COLO668 (cell line): ENCODE measurements around the gene PXYLP1.

ENCODE experiments used
- DNase-seq: peaks from one replicate; lab custom pipeline; 2025; ENCODE audit not compliant: unreplicated experiment; lab: John Stamatoyannopoulos, UW

PXYLP1 gene

GRCh38 chr3:141320399-141321108 lies 88.9 kb downstream of the PXYLP1 start:
- no peak for DNase-seq

- DNase-seq: no peak
These were observed 89.5 kb downstream of the PXYLP1 start for GRCh38 chr3:141321109-141321497.

GRCh38 chr3:141323936-141324704 lies 92.5 kb downstream of the PXYLP1 start:
- DNase-seq: no peak

GRCh38 chr3:141326123-141326522 lies 94.5 kb downstream of the PXYLP1 start:
- DNase-seq: no peak

GRCh38 chr3:141326626-141327025 lies 95.0 kb downstream of the PXYLP1 start:
- DNase-seq: no peak

- no peak for DNase-seq
These were observed 96.9 kb downstream of the PXYLP1 start for GRCh38 chr3:141328286-141329166.

GRCh38 chr3:141330235-141330634 lies 98.6 kb downstream of the PXYLP1 start:
- no peak for DNase-seq

GRCh38 chr3:141330718-141331376 lies 99.2 kb downstream of the PXYLP1 start:
- DNase-seq: no peak

GRCh38 chr3:141331377-141332318 lies 100.0 kb downstream of the PXYLP1 start:
- DNase-seq: no peak

GRCh38 chr3:141332416-141332815 lies 100.8 kb downstream of the PXYLP1 start:
- DNase-seq: no peak

- no peak for DNase-seq
These were observed 102.4 kb downstream of the PXYLP1 start for GRCh38 chr3:141333836-141334626.

GRCh38 chr3:141334627-141335250 lies 103.1 kb downstream of the PXYLP1 start:
- no peak for DNase-seq

- no peak for DNase-seq
These were observed 104.0 kb downstream of the PXYLP1 start for GRCh38 chr3:141335531-141336061.

- DNase-seq: peak; percentile 12
These were observed 105.3 kb downstream of the PXYLP1 start for GRCh38 chr3:141336672-141337522.

GRCh38 chr3:141337523-141337854 lies 105.9 kb downstream of the PXYLP1 start:
- DNase-seq: no peak

- DNase-seq: no peak
These were observed 106.4 kb downstream of the PXYLP1 start for GRCh38 chr3:141337991-141338390.

- no peak for DNase-seq
These were observed 107.3 kb downstream of the PXYLP1 start for GRCh38 chr3:141338881-141339280.

- DNase-seq: no peak
These were observed 109.9 kb downstream of the PXYLP1 start for GRCh38 chr3:141341536-141341935.
